ENCODE data around the gene PATL2.
"Not testable (repeated sequence)": the region's sequence is repeated elsewhere in the genome, so short reads cannot be mapped to it uniquely, and the experiment has no call there.

The PATL2 gene

GRCh38 chr15:44728576-44729407 lies 17.7 kb upstream of the PATL2 start:
- no CpG with 5 or more reads among the region's 36 CpGs for WGBS (ENCODE audit: insufficient coverage, insufficient read length)
- DNase-seq (ENCODE audit: low read depth, low spot score), result peak; percentile 91
- H3K27me3 ChIP-seq (ENCODE audit: control insufficient read depth, insufficient read depth, low read length), result no peaks in the 10 kb centered on the region
- H3K4me3 ChIP-seq (ENCODE audit: low read length), result peak overlapping the region; percentile 66; the same call in 1 of the 2 replicates
- H3K27ac ChIP-seq (ENCODE audit: low read length), result no peak overlapping the region
- no peaks in the 10 kb centered on the region for H3K4me1 ChIP-seq (ENCODE audit: control insufficient read depth, insufficient read depth, low read length)
- H3K36me3 ChIP-seq (ENCODE audit: control insufficient read depth, insufficient read depth, low read length), result no peaks in the 10 kb centered on the region
- no peaks in the 10 kb centered on the region for H3K9me3 ChIP-seq (ENCODE audit: control insufficient read depth, insufficient read depth, low read length)

- H3K4me1 ChIP-seq (ENCODE audit: control insufficient read depth, insufficient read depth, low read length); H3K9me3 ChIP-seq (ENCODE audit: control insufficient read depth, insufficient read depth, low read length); H3K36me3 ChIP-seq (ENCODE audit: control insufficient read depth, insufficient read depth, low read length); DNase-seq (ENCODE audit: low read depth, low spot score); H3K27me3 ChIP-seq (ENCODE audit: control insufficient read depth, insufficient read depth, low read length); H3K27ac ChIP-seq (ENCODE audit: low read length): not testable (repeated sequence)
- H3K4me3 ChIP-seq (ENCODE audit: low read length), result peak overlapping the region; percentile 37; the same call in 1 of the 2 replicates
- WGBS (ENCODE audit: insufficient coverage, insufficient read length), result no CpG with 5 or more reads among the region's 5 CpGs
Observed at GRCh38 chr15:44728232-44728575, 17.1 kb upstream of the PATL2 start.

GRCh38 chr15:44727485-44728231 lies 16.5 kb upstream of the PATL2 start:
- no peak for DNase-seq (ENCODE audit: low read depth, low spot score)
- Histone ChIP-seq H3K27ac (ENCODE audit: low read length) (no peak overlapping the region), H3K36me3 (ENCODE audit: control insufficient read depth, insufficient read depth, low read length) (no peaks in the 10 kb centered on the region), H3K4me1 (ENCODE audit: control insufficient read depth, insufficient read depth, low read length) (no peaks in the 10 kb centered on the region), H3K9me3 (ENCODE audit: control insufficient read depth, insufficient read depth, low read length) (no peaks in the 10 kb centered on the region), H3K4me3 (ENCODE audit: low read length) (no peak overlapping the region), H3K27me3 (ENCODE audit: control insufficient read depth, insufficient read depth, low read length) (no peaks in the 10 kb centered on the region)
- whole genome bisulfite sequencing (ENCODE audit: insufficient coverage, insufficient read length), result no CpG with 5 or more reads among the region's 6 CpGs

GRCh38 chr15:44726568-44727484 lies 15.7 kb upstream of the PATL2 start:
- no peaks in the 10 kb centered on the region for H3K27me3 ChIP-seq (ENCODE audit: control insufficient read depth, insufficient read depth, low read length)
- H3K4me1 ChIP-seq (ENCODE audit: control insufficient read depth, insufficient read depth, low read length), result no peaks in the 10 kb centered on the region
- H3K36me3 ChIP-seq (ENCODE audit: control insufficient read depth, insufficient read depth, low read length), result no peaks in the 10 kb centered on the region
- H3K4me3 ChIP-seq (ENCODE audit: low read length), result no peak overlapping the region
- no CpG with 5 or more reads among the region's 5 CpGs for WGBS (ENCODE audit: insufficient coverage, insufficient read length)
- no peak overlapping the region for H3K27ac ChIP-seq (ENCODE audit: low read length)
- no peaks in the 10 kb centered on the region for H3K9me3 ChIP-seq (ENCODE audit: control insufficient read depth, insufficient read depth, low read length)
- DNase-seq (ENCODE audit: low read depth, low spot score), result no peak

GRCh38 chr15:44726136-44726535 lies 15.0 kb upstream of the PATL2 start:
- H3K27ac ChIP-seq (ENCODE audit: low read length), result no peak overlapping the region
- DNase-seq (ENCODE audit: low read depth, low spot score), result no peak
- H3K36me3 ChIP-seq (ENCODE audit: control insufficient read depth, insufficient read depth, low read length), result no peaks in the 10 kb centered on the region
- H3K4me1 ChIP-seq (ENCODE audit: control insufficient read depth, insufficient read depth, low read length), result no peaks in the 10 kb centered on the region
- no peaks in the 10 kb centered on the region for H3K27me3 ChIP-seq (ENCODE audit: control insufficient read depth, insufficient read depth, low read length)
- no peaks in the 10 kb centered on the region for H3K9me3 ChIP-seq (ENCODE audit: control insufficient read depth, insufficient read depth, low read length)
- WGBS (ENCODE audit: insufficient coverage, insufficient read length), result no CpG with 5 or more reads among the region's 7 CpGs
- H3K4me3 ChIP-seq (ENCODE audit: low read length), result no peak overlapping the region

GRCh38 chr15:44722011-44722410 lies 10.9 kb upstream of the PATL2 start:
- no peaks in the 10 kb centered on the region for H3K9me3 ChIP-seq (ENCODE audit: control insufficient read depth, insufficient read depth, low read length)
- DNase-seq (ENCODE audit: low read depth, low spot score), result no peak
- WGBS (ENCODE audit: insufficient coverage, insufficient read length), result no CpG with 5 or more reads among the region's 2 CpGs
- no peaks in the 10 kb centered on the region for H3K27me3 ChIP-seq (ENCODE audit: control insufficient read depth, insufficient read depth, low read length)
- no peaks in the 10 kb centered on the region; the same call in 1 of the 2 replicates for H3K36me3 ChIP-seq (ENCODE audit: control insufficient read depth, insufficient read depth, low read length)
- no peak overlapping the region for H3K27ac ChIP-seq (ENCODE audit: low read length)
- H3K4me1 ChIP-seq (ENCODE audit: control insufficient read depth, insufficient read depth, low read length), result no peaks in the 10 kb centered on the region
- H3K4me3 ChIP-seq (ENCODE audit: low read length), result no peak overlapping the region

- Histone ChIP-seq H3K36me3 (ENCODE audit: control insufficient read depth, insufficient read depth, low read length) (no peaks in the 10 kb centered on the region; the same call in 1 of the 2 replicates), H3K27ac (ENCODE audit: low read length) (no peak overlapping the region), H3K4me1 (ENCODE audit: control insufficient read depth, insufficient read depth, low read length) (no peaks in the 10 kb centered on the region), H3K27me3 (ENCODE audit: control insufficient read depth, insufficient read depth, low read length) (no peaks in the 10 kb centered on the region), H3K4me3 (ENCODE audit: low read length) (no peak overlapping the region), H3K9me3 (ENCODE audit: control insufficient read depth, insufficient read depth, low read length) (no peaks in the 10 kb centered on the region)
- no peak for DNase-seq (ENCODE audit: low read depth, low spot score)
- WGBS (ENCODE audit: insufficient coverage, insufficient read length), result no CpG with 5 or more reads among the region's 4 CpGs
Observed at GRCh38 chr15:44720460-44721176, 9.5 kb upstream of the PATL2 start.

GRCh38 chr15:44720000-44720435 lies 8.9 kb upstream of the PATL2 start:
- not testable (repeated sequence) for H3K27ac ChIP-seq (ENCODE audit: low read length); DNase-seq (ENCODE audit: low read depth, low spot score); H3K4me1 ChIP-seq (ENCODE audit: control insufficient read depth, insufficient read depth, low read length); H3K36me3 ChIP-seq (ENCODE audit: control insufficient read depth, insufficient read depth, low read length); H3K4me3 ChIP-seq (ENCODE audit: low read length); H3K9me3 ChIP-seq (ENCODE audit: control insufficient read depth, insufficient read depth, low read length); H3K27me3 ChIP-seq (ENCODE audit: control insufficient read depth, insufficient read depth, low read length)
- WGBS (ENCODE audit: insufficient coverage, insufficient read length), result no CpG with 5 or more reads among the region's 8 CpGs

GRCh38 chr15:44719293-44719999 lies 8.3 kb upstream of the PATL2 start:
- Histone ChIP-seq H3K36me3 (ENCODE audit: control insufficient read depth, insufficient read depth, low read length) (no peaks in the 10 kb centered on the region; the same call in 1 of the 2 replicates), H3K4me3 (ENCODE audit: low read length) (no peak overlapping the region), H3K27ac (ENCODE audit: low read length) (no peak overlapping the region), H3K27me3 (ENCODE audit: control insufficient read depth, insufficient read depth, low read length) (no peaks in the 10 kb centered on the region), H3K9me3 (ENCODE audit: control insufficient read depth, insufficient read depth, low read length) (no peaks in the 10 kb centered on the region), H3K4me1 (ENCODE audit: control insufficient read depth, insufficient read depth, low read length) (no peaks in the 10 kb centered on the region)
- no CpG with 5 or more reads among the region's 4 CpGs for WGBS (ENCODE audit: insufficient coverage, insufficient read length)
- DNase-seq (ENCODE audit: low read depth, low spot score), result no peak

Measured in iPS DF 6.9 (cell line).